ENCODE data around the gene SLC34A3. TPM values are rescaled to one million over a fixed set of nuclear protein-coding genes. Genes with fewer than 3 reads are reported as not detected.

Gene SLC34A3
- not detected in 2 replicates for total RNA-seq

DNA sequence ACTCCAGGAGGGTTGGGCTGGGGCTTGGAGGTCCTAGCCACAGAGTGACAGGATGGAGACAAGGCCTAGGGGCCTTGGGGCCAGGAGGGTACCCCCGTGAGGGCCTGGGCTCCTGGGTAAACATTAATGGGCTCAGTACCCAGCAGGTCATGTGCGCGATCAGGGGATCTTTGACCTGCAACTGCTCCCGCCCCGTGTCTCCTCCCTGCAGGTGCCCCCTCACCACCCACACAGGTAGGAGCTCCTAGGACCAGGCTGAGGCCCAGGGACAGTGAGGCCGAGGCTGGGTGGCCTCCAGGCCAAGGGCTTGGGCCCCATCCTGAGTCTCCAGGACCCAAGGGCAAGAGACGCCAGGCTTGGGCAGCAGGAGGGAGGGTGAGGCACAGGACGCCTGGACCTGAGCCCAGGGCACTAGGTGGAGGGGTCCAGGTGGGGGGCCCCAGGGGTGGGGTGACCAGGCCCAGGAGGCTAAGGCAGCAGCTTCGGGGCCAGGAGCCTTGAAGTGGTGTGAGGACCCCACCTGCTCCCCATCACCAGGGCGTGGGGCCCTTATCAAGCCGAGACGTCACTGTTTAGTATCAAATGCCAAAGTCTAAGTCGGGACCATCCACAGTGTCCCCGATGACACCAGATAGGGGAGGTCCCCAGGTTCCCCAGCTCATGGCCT, at the start of gene SLC34A3:
SLC34A3 (plus strand) TSS at position 197 of the 667 bp plus-strand sequence. CDS start 802 bp downstream, outside the sequence.
- no peak for DNase-seq (ENCODE audit: low read depth in 2 of 2)

DNA sequence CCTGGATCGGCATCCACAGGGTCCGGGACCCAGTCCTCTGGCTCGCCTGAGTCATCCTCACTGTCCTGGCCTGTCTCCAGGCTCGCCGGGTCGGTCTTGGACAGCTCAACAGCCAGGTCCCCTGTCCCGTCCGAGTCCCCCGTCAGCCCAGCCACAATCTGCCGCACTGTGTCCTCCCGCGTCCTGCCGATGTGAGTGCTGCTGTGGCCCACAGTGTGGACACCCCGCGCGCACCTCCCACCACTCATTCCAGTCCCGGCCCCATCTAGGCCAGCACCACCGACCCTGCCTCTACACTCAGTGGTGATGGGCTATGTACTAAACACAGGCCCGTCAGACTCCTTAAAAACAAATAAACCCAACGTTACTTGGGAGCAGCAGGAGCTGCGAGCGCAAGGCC, 49.0 kb upstream of the SLC34A3 start:
- no peak for DNase-seq (ENCODE audit: low read depth in 2 of 2)

DNA sequence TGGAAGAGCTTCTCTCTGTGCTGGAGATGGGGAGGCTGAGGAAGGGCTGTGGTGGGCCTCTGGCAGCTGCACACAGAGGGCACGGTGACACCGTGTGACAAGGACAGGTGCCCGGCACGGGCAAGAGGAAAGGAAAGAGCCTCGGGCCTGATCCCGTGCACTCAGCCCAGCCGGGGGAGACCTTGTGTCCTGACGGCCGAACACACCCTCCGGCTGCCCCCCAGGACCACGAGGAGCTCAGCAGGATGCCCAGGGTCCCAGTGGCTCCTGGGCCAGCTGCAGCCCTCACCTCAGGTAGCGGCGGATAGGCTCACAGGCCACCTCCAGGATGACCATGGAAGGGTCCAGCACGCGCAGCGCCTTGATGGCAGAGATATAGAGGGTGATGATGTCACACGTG, 47.9 kb upstream of the SLC34A3 start:
- DNase-seq (ENCODE audit: low read depth in 2 of 2) = no peak

DNA sequence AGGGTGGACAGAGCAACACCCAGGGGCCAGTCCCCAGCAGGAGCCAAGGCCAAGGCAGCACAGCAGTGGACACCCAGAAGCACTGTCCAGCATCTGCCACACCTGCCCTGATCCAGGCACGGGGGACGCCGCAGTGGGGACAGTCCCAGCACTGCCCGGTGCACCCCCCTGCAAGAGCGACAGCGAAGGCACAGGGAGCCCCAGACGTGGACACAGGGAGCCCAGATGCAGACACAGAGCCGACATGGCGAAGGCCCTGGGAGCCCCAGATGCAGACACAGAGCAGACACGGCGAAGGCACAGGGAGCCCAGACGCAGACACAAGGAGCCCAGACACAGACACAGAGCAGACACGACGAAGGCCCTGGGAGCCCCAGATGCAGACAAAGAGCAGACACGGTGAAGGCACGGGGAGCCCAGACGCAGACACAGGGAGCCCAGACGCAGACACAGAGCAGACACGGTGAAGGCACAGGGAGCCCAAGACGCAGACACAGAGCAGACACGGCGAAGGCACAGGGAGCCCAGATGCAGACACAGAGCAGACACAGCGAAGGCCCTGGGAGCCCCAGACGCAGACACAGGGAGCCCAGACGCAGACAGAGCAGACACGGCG, 46.6 kb upstream of the SLC34A3 start:
- DNase-seq (ENCODE audit: low read depth in 2 of 2) = no peak

DNA sequence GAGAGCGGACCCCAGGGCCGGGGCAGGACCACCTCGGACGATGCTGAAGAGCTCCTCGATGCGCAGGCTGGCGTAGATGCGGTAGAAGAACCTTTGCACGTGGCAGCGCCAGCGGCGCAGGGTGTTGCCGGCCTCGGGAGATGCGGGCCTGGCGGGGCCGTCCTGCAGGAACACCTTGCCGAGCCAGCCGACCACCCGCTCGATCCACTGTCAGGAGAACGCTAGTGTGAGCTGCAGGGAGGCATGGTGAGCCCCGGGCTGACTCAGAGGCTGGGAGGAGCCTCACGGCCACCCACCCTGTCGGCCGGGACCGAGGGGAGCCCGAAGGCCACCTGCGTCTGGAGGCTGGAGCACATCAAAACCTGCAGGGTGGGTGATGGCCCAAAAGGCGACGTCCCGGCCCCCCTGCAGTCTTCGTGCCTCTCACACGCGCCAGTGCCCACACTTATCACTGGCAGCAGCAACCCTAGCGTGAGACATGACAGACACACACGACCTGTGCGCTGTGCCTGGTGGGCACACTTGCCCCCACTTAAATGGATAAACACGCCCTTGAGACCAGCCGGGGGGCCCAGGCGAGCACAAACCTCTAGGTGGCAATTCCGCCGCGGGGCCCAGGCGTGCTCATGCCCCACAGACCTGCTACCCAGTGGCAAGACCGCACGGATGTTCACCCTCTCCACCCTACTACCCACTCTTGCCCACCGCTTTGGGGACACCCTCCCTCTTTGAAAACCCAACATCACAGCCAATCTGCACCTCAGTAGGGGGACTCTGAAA, 45.6 kb upstream of the SLC34A3 start:
- DNase-seq (ENCODE audit: low read depth in 2 of 2) = no peak

DNA sequence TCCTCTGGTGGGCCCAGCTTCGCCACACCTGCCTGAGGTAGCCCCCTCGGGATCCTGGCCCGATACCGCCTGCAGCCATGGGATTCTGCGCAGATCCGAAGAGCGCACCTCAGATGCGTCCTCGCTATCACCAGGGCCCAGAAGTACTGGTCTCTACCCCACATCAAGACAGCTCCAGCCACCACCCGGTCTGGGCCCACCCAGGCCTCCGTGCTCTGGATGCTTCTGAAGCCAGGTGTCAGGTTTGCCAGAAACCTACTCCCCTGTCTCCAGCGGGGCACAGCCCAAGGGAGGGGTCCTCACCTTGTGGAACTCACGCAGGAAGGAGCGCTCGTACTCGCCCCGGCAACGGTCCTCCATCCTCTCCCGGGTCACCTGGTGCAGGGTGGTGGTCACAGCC, 44.8 kb upstream of the SLC34A3 start:
- no peak for DNase-seq (ENCODE audit: low read depth in 2 of 2)

DNA sequence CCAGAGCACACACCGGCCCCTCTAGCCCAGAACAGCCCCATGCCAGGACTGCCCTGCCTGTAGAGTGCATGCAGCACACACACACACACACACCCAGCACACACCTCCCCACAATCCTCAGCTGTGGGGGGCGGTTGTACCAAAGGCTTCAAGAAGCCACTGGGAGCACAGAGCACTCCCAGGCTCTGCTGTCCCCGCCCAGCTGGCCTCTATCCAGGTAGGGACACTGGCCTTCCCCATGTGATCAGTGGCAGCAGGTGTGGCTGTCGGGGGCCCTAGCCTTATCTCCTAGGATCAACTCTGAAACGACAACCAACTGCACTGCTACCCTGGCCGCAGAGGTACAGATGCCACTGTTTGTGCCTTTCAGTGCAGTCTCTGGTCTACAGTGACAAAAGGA, 44.3 kb upstream of the SLC34A3 start:
- DNase-seq (ENCODE audit: low read depth in 2 of 2) = no peak

DNA sequence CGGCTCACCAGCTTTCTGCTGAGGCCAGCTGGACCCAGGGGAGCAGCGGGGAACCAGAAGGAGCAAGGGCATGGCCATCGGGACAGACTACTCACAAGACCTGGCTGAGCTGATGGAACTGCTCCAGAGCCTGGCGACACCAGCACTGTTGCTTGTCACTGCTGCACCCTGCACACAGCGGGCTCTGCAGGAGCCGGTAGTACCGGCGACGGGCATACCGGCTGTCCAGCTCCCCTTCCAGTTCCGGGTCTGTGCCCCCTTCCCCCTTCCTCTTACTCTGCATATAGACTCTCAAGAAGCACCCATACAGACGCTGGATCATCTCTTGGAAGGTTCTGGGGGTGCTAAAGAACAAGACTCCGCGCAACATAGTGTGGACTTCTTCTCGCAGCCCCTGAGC, 43.3 kb upstream of the SLC34A3 start:
- DNase-seq (ENCODE audit: low read depth in 2 of 2) = no peak

DNA sequence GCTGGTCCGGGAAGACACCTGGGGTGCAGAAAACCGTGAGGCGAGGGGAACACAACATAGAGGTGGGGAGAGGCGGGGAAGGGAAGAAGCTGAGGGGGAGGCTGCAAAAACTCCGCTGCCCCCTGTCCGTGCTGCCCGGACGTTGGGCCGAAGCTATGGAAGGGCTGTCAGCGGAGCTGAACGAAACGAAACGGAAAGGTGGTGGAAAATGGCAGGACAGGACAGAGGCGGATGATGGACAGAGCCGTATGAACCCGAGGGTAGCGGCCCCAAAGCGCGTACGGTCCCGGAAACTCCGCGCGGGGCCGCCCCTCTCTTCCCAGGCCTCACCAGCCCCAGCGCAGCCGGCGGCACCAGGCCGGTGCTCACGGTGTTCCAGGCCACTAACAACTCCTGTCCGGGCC, 42.6 kb upstream of the SLC34A3 start:
- DNase-seq (ENCODE audit: low read depth in 2 of 2) = no peak

DNA sequence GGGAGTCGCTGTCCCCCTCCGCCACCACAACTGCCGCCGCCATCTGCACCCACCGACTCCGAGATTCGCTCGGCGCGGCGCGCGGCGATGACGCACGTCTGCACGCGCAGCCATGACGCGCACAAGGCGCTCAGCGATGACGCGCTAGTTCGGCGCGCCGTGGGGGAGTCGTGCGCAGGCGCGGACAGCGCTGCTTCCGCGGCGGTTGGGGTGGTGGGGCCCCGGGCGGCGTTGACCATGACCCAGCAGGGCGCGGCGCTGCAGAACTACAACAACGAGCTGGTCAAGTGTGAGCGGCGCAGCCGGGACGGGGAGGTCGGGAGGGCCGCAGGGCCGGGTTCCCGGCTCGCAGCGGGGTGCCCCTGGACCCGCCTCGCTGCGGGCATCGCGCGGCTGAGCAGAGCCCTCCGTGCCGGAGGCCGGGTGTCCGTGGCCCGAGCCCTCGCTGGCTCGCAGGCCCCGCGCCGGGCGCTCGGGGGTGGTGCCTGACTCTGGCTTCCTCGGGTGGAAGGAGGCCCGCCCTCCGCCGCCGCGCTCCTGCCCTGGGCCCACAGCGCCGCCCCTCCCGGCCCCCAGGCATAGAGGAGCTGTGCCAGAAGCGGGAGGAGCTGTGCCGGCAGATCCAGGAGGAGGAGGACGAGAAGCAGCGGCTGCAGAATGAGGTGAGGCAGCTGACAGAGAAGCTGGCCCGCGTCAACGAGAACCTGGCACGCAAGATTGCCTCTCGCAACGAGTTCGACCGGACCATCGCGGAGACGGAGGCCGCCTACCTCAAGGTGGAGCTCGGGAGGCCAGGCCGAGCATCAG, 42.0 kb upstream of the SLC34A3 start, which contains the start of the genes ANAPC2 and SSNA1:
ANAPC2 (minus strand) TSS at position 71 of the 807 bp plus-strand sequence; CDS start at position 43, 28 bp downstream.
SSNA1 (plus strand) TSS at position 187 of the 807 bp plus-strand sequence; CDS start at position 238, 51 bp downstream.
- peak; percentile 96 to 97 for DNase-seq (ENCODE audit: low read depth in 2 of 2)

DNA sequence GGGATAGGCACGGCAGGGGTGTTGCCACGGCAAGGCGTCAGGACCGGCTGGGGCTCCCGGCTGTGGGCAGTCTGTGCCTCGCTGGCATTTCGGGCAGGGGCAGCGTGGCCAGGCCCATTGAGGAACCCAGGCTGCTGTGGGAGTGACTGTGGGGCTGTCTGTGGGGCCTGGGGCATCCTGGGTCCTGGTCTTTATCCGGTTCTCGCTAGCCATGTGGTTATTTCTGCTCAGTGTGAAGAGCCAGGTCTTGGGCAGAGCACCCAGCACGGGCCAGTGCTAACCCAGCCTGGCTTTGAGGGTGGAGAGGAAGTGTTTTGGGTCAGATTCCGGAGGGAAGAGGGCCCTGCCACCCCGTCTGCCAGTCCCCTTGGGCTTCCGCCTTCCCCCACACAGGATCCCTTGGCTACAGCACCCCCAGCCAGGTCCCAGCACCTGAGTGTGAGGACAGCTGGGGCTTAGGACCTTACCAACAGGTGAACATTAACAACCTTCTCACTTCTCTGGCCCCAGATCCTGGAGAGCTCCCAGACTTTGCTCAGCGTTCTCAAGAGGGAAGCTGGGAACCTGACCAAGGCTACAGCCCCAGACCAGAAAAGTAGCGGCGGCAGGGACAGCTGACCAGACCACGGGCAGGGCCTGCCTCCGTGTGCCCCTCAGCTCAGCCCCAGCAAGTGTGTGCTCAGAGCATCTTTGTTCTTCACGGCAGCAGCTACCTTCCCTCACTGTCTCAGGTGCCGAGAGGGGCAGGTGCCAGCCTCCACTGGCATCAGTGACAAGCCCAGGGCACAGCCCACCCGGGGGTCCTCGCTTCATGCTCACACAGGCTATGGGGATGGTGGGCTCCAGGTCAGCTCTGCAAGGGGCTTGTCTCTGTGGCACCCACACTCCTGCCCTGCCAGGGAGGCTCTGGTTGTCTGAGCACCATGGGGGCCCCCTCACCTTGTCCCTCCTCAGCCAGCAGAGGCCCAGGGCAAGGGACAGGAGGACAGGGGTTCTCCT, 41.1 kb upstream of the SLC34A3 start:
- DNase-seq (ENCODE audit: low read depth in 2 of 2) = no peak

DNA sequence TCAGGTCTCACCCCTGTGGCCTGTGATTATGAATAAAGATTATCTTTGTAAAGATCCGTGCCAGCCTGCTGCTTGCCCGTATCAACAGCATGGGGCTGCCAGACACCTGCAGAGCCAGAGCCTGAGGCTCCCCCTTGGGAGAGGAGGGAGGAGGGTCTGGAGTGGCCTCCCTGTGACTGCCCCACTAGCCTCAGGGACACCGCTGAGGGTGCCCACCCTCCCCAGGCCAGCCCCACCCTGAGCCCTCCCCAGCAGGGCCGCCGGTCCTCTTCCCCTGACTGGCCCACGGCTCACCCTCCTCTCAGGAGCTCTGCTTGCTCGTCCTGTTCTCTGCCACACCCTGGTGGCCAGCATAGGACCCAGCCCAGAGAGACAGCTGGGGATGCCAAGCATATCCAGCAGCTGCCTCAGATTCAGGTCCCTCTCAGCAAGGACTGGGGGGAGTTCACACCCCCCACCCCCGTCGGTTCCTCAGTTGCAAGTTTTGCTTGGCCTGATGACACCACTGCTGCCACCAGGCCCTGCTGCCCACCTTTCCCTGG, 40.3 kb upstream of the SLC34A3 start:
- no peak for DNase-seq (ENCODE audit: low read depth in 2 of 2)

DNA sequence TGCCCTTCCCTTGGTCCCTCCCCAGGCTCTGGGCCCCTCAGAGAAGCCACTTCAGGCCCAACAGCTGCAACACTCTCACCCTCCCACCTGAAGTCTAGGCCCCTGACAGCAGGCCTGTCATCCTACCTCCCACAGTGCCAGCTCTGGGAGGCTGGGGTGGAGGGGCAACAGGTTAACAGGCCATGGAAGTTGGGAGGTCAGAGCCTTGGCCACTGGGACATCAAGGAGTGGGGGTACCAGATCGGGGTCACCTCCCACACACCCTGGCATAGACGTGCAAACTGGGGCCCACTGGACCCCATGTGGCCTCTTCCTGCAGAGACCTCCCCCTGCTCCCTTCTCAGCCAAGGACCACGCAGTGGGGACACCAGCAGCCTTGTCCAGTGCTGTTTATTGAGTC, 39.5 kb upstream of the SLC34A3 start:
- DNase-seq (ENCODE audit: low read depth in 2 of 2) = no peak

DNA sequence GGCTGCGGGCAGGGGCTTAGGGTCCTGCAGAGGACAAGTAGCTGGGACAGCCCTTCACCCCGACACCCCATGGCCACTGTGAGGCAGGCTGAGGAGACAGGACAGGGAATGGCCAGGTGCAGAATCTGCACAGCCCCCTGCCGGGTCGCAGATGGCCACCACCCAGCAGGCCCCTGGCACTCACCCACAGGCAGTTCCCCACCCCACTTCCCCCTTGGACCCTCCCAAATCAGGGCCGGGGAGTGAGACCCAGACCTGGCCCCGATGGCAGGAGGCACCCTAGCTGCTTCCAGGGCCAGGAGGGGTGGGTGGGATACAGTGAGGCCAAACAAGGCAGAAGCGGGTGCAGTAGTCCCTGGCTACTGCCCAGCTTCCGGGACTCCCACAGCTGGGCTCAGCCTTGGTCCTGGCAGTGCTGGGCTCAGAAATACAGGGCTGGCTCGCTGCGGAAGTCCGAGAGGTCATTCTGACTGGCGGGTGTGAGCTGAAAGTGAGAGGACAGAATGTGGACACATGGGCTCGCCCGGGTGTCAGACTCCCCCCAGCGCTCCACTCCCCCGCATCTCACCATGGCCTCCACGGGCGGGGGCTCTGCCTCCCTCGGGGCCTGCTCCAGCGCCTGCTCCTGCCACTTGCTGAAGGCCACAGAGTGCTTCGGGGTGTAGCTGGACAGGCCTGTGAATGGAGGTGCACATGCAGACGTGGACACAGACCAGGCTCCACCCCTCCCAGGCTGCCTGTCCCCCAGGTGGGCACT, 38.8 kb upstream of the SLC34A3 start:
- no peak for DNase-seq (ENCODE audit: low read depth in 2 of 2)

DNA sequence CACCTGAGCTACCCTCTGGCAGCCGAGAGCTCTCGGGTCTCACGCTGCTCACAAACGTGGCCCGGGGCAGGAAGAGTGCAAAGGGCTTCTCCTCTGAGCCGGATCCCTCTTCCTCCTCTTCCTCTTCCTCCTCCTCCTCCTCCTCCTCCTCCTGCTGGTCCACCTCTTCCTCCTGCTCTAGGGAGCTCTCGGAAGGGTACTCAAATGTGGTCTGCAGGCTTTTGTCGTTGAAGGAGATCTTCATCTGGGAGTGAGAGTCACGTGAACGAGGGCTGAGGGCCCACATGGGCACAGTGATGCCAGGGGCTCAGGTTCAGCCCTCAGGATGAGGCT, 38.3 kb upstream of the SLC34A3 start:
- no peak for DNase-seq (ENCODE audit: low read depth in 2 of 2)

DNA sequence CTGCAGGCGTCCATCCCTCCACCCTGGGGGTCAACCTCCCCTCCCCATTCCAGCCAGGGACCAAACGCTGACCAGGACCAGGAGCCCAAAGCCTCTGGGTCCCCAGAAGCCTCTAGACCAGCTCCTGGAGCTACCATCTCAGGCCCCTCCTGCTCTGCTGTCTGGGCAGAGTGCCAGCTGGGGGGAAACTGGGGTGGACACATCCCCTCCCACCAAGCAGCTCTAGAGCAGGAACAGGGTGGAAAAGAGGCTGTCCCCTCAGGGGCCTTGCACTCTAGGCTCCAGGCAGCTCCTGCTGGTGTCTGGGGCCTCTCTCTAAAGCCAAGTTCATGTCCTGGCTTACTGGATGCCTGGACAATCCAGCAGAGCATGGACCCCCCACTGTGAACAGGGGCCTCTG, 37.8 kb upstream of the SLC34A3 start:
- DNase-seq (ENCODE audit: low read depth in 2 of 2) = no peak

DNA sequence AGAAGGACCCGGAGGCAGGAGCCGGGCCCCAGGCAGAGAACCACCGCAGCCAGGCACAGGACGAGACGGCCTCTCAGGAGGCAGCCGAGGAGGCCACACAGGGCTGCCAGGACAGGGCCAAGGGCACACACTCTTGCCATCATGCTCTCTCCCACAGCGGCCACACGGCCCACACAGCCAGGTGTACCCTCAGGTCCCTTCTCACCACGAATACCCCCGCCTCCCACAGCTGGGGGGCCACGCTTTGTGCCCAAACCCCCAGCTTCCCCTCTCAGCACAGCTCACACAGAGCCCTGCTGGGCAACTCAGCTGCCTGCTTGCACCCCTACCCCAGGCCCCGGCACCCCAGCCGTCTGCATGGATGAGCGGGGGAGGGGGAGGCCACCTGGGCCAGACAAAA, 36.9 kb upstream of the SLC34A3 start:
- no peak for DNase-seq (ENCODE audit: low read depth in 2 of 2)

DNA sequence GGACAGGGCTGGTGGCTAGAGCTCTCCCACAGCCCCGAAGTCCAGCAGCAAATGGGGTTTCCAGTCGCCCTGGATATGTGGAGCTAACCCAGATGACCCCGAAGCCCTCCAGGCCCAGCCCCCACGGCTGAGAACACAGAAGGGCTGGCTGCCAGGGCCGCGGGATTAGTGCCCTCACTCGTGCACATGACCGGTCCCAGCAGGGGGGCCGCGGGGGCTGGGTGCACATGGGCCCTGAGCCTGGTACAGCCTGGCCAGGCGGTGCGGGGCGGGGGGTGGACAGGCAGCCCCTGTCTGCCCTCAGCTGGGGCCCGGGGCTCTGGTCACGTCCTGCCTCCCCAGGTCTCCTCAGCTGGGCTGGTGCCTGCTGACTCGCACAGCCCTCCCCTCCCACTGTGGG, 36.3 kb upstream of the SLC34A3 start:
- no peak for DNase-seq (ENCODE audit: low read depth in 2 of 2)

DNA sequence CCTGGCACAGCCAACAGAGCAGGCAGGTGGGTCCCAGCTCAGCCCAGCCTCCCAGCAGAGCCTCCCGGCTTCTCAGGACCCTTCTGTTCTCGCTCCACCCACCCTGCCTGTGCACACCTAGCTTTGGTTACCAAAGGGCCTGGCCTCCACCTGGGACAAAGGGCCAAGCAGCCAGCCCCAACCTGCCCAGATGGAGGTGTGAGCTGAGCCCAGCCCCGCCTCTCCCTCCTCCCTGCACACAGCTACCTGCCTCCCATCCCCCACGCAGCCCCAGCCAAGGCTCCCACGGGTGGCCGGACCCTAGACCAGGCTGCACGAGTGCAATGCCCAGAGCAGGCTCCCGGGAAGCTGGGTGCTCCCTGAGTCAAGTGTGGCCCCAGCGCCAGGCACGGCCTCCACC, 35.8 kb upstream of the SLC34A3 start:
- DNase-seq (ENCODE audit: low read depth in 2 of 2) = no peak
